ENCODE data around the gene FOXP1. TPM values are rescaled to one million over a fixed set of nuclear protein-coding genes. Genes with fewer than 3 reads are reported as not detected.

FOXP1 gene
- total and polyA plus RNA-seq, 2 of the 8 experiments (the other 6 are each of a cell fraction or from before 2014, with no cell fraction given): 13.9 to 25.4 TPM

- no peak overlapping the region for H2BK20ac ChIP-seq (ENCODE audit: low read length)
- ChIA-PET POLR2A (ENCODE audit: partially characterized antibody) (no interaction called here), CTCF (ENCODE audit: partially characterized antibody) (no interaction called here)
- H3K14ac ChIP-seq (ENCODE audit: insufficient read length): no peak overlapping the region
- no peaks in the 10 kb centered on the region for H4K20me1 ChIP-seq (replicated peaks in 1 of 2; ENCODE audit: control insufficient read depth in 1 of 2, insufficient read depth in 2 of 2, low read length in 2 of 2)
- H3K4ac ChIP-seq (replicated peaks; ENCODE audit: insufficient read length, low read depth, low read length): no peak overlapping the region
- no peak overlapping the region for H3K18ac ChIP-seq (ENCODE audit: extremely low read depth, low read length)
- H3K23ac ChIP-seq (ENCODE audit: insufficient read length): no peak overlapping the region
- H3K9ac ChIP-seq (replicated peaks in 1 of 4; ENCODE audit: extremely low read depth in 1 of 4, low read depth in 3 of 4, low read length in 3 of 4): no peak overlapping the region
- H3K9me3 ChIP-seq (ENCODE audit: insufficient read depth in 2 of 2, low read depth in 1 of 2, low read length in 1 of 2): no peaks in the 10 kb centered on the region
- H2BK15ac ChIP-seq (ENCODE audit: low read length): no peak overlapping the region
- no peaks in the 10 kb centered on the region for H3K23me2 ChIP-seq (ENCODE audit: low read depth, low read length)
- DNase-seq (ENCODE audit: low read depth in 1 of 2, low spot score in 2 of 2) (no peak), FAIRE-seq (peak; percentile 7)
- no peak overlapping the region for H3K56ac ChIP-seq (replicated peaks; ENCODE audit: insufficient read length, low read depth, low read length)
- H3K4me3 ChIP-seq (ENCODE audit: extremely low read depth in 1 of 4, insufficient read depth in 2 of 4, low read depth in 3 of 4, low read length in 4 of 4): no peak overlapping the region
- TF ChIP-seq TCF12 (IDR thresholded peaks at IDR 0.05; ENCODE audit: low read depth, low read length) (no peak), NRF1 (IDR thresholded peaks at IDR 0.05; ENCODE audit: low read depth, low read length) (no peak), BCL11A (IDR thresholded peaks at IDR 0.05; ENCODE audit: low read depth in 2 of 2, low read length in 2 of 2) (no peak), POLR2A (IDR thresholded peaks at IDR 0.05; ENCODE audit: control extremely low read depth in 1 of 2, low read depth in 2 of 2, low read length in 2 of 2) (no peak), CBX5 (IDR thresholded peaks at IDR 0.05; ENCODE audit: low read depth, low read length) (no peak), SIRT6 (IDR thresholded peaks at IDR 0.05; ENCODE audit: low read length) (no peak), E2F6 (IDR thresholded peaks at IDR 0.05) (no peak), EZH2 (IDR thresholded peaks at IDR 0.05; ENCODE audit: low read depth, low read length, severe bottlenecking) (no peak), CREB1 (IDR thresholded peaks at IDR 0.05) (no peak), CEBPB (IDR thresholded peaks at IDR 0.05; ENCODE audit: low read depth, low read length) (no peak), CTBP2 (IDR thresholded peaks at IDR 0.05; ENCODE audit: borderline replicate concordance, insufficient read depth, insufficient read length, low read length) (no peak), SIN3A (conservative IDR thresholded peaks at IDR 0.05 in 1 of 2, IDR thresholded peaks at IDR 0.05 in 1 of 2; ENCODE audit: low read depth in 1 of 2, low read length in 2 of 2) (no peak)
- H3K4me2 ChIP-seq (ENCODE audit: insufficient read depth in 1 of 2, low read depth in 2 of 2, low read length in 2 of 2): no peak overlapping the region
- H2BK12ac ChIP-seq (ENCODE audit: low read depth, low read length): no peak overlapping the region
- 91% methylated on average over 5 of the region's 5 CpGs; no CpG with 5 or more reads in 1 of the 2 experiments for WGBS, 2 experiments (ENCODE audit: extremely low coverage in 1 of 2, insufficient coverage in 1 of 2, insufficient read length in 1 of 2, insufficient replicate concordance in 2 of 2, low coverage in 1 of 2, low lambda C conversion rate in 2 of 2, missing lambda C conversion rate in 1 of 2)
- H4K91ac ChIP-seq (replicated peaks; ENCODE audit: insufficient read length, low read length): no peak overlapping the region
- H4K5ac ChIP-seq (ENCODE audit: insufficient read length, low read depth, low read length): no peak overlapping the region
- H2AK5ac ChIP-seq (ENCODE audit: low read depth, low read length): no peak overlapping the region
- peaks cover 3 to 29% (median 12%) of the 10 kb centered on the region in 4 experiments; a peak in 7 of 8 replicates for H3K36me3 ChIP-seq (ENCODE audit: control insufficient read depth in 2 of 4, insufficient read depth in 4 of 4, low read length in 3 of 4)
- no peak overlapping the region for H2BK120ac ChIP-seq (replicated peaks; ENCODE audit: low read depth, low read length)
- peaks cover 4 to 15% (median 9%) of the 10 kb centered on the region in 4 experiments; a peak in 5 of 7 replicates for H3K4me1 ChIP-seq (replicated peaks in 1 of 4; ENCODE audit: control insufficient read depth in 3 of 4, insufficient read depth in 4 of 4, low read length in 3 of 4)
- H3K27me3 ChIP-seq (replicated peaks in 1 of 4; ENCODE audit: control insufficient read depth in 3 of 4, extremely low read depth in 1 of 4, insufficient read depth in 3 of 4, low read length in 3 of 4): no peaks in the 10 kb centered on the region
- H3K79me1 ChIP-seq (ENCODE audit: low read depth, low read length): no peaks in the 10 kb centered on the region
- no peak overlapping the region for H3K27ac ChIP-seq (ENCODE audit: low read depth, low read length)
- H2BK5ac ChIP-seq (ENCODE audit: low read depth, low read length): no peak overlapping the region
- no peaks in the 10 kb centered on the region for H3K79me2 ChIP-seq (ENCODE audit: control insufficient read depth in 1 of 2, insufficient read depth in 2 of 2, low read length in 2 of 2)
- H4K8ac ChIP-seq (ENCODE audit: extremely low read depth, insufficient read depth, low read length): no peak overlapping the region
- H2AFZ ChIP-seq (ENCODE audit: low read length): no peak overlapping the region
Observed at GRCh38 chr3:70974747-70975146, 608.8 kb downstream of the FOXP1 start.

Measured in H1 (cell line).